Esophagus squamous epithelium (tissue), 5 donors: ENCODE results near the gene WBP1. TPM values are rescaled to one million over a fixed set of nuclear protein-coding genes. Genes with fewer than 3 reads are reported as not detected.
A peak's percentile ranks its signal among the peaks of the same experiment; 100 is the strongest.

Experiments used
- DNase-seq: peaks from one replicate; lab custom pipeline; 2025; lab: John Stamatoyannopoulos, UW
- H3K27ac ChIP-seq, 4 donors: fragments of 200-600 bp; sonication (generic); one replicate each; pipeline ENCODE4 v1.5.1; 2016 to 2019; ENCODE audit warnings: mild to moderate bottlenecking in 1 of 4
- H3K27me3 ChIP-seq, 4 donors: fragments of 200-600 bp; sonication (generic); 1 replicate in 3 of 4; 2 replicates in 1 of 4; pipeline versions ENCODE4 v1.5.1 to v1.6.0; 2017 to 2021; ENCODE audit warnings: antibody characterized with exemption in 1 of 4
- H3K36me3 ChIP-seq, 3 donors: fragments of 200-600 bp; sonication (generic); one replicate each; pipeline ENCODE4 v1.5.1; 2016 to 2019
- H3K4me1 ChIP-seq, 3 donors: fragments of 200-600 bp; sonication (generic); one replicate each; pipeline ENCODE4 v1.5.1; 2017 to 2019
- H3K4me3 ChIP-seq, 4 donors: fragments of 200-600 bp; sonication (generic); 1 replicate in 3 of 4; 2 replicates in 1 of 4; pipeline ENCODE4 v1.5.1; 2016 to 2019; ENCODE audit warnings: mild to moderate bottlenecking in 2 of 4, moderate library complexity in 1 of 4
- H3K9me3 ChIP-seq, 3 donors: fragments of 200-600 bp; sonication (generic); one replicate each; pipeline ENCODE4 v1.5.1; 2016 to 2019
- CTCF ChIP-seq, 6 experiments: fragments of 450-650 bp in 4 of 6; fragments of 200-600 bp in 2 of 6; sonication (generic) in 2 of 6; IDR thresholded peaks; one replicate each; pipeline ENCODE4 v1.5.1; 2016 to 2019; ENCODE audit warnings: antibody characterized with exemption in 6 of 6, mild to moderate bottlenecking in 4 of 6, moderate library complexity in 4 of 6
- POLR2A ChIP-seq, 4 donors: fragments of 450-650 bp; IDR thresholded peaks; one replicate each; pipeline ENCODE4 v1.6.1; 2017; ENCODE audit warnings: antibody characterized with exemption in 4 of 4, mild to moderate bottlenecking in 4 of 4, moderate library complexity in 3 of 4
- WGBS, 2 donors: methylation state at CpG; one replicate each; pipeline ENCODE4 v1.1.5; 2018; 5-methylcytosine and 5-hydroxymethylcytosine counted together
- intact Hi-C: fragments of 100-400 bp; cut with DNase I; formaldehyde crosslinking; loops from one replicate; pipeline ENCODE4 v1.15.0; 2022
- total RNA-seq, 4 donors: library from RNA; depleted of rRNA; stranded (reverse); fragments of >200 nt; gene quantifications; one replicate each; pipeline ENCODE4 v1.1.0, GENCODE V29; 2016
- donor health status: DM: yes; HTN: yes; CAD: no.

WBP1 gene
- total RNA-seq, 4 donors from 2014 or later: 14.2 to 34.1 (median 25.3) TPM

DNA sequence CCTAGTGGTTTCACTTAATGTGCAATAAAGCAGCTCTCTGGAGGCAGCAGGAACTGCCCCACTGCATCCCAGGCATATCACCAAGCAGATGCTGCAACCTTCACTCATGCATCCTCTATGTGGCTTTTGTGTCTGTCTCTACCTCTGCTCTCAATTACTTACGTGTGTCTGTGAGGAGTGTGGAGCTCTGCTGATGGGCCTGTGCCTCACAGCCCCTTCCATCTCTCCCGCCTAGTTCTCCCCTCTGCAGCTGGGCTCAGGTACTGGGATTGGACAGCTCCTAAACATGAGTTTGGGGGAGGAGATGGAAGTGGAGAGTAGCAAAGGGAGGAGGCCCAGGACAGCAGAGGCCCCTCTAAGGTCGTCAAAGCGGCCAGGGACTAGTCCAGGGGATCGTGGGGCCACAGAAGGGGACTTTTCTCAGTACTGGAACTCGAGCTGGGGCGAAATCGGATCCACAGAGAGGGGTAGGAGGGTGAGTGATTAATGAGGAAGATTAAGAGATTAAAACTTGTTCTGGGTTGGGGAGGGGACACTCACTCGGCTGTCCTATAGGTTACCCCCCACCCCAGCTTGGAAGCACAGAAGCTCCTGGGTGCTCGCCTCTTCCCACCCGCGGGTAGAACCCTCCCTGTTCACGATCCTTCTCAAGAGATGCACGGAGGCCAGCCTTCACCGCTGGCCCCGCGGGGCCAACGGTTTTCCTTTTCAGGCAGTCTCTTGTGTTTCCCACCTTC lies 43.3 kb downstream of the WBP1 start:
- peaks cover 7 to 74% (median 20%) of the 10 kb centered on the region in 4 donors for H3K27me3 ChIP-seq
- H3K4me1 ChIP-seq: peaks cover 47 to 77% (median 48%) of the 10 kb centered on the region in 3 donors
- no peak for TF ChIP-seq POLR2A (IDR thresholded peaks at IDR 0.05)
- TF ChIP-seq CTCF (IDR thresholded peaks at IDR 0.05): no peak
- DNase-seq: no peak
- intact Hi-C loops: no loop called here
- 69 to 87% methylated on average over 15 to 18 of the region's 18 CpGs for WGBS, 2 donors
- peak overlapping the region in 1 of 4 donors; percentile 73 for H3K4me3 ChIP-seq
- peaks cover 0 to 23% (median 9%) of the 10 kb centered on the region in 3 donors for H3K36me3 ChIP-seq
- no peaks in the 10 kb centered on the region for H3K9me3 ChIP-seq
- no peak overlapping the region for H3K27ac ChIP-seq

- peaks cover 7 to 66% (median 20%) of the 10 kb centered on the region in 4 donors for H3K27me3 ChIP-seq
- H3K27ac ChIP-seq: peak overlapping the region; percentile 9 to 81 (median 76)
- H3K4me3 ChIP-seq: peak overlapping the region; percentile 30 to 73 (median 61)
- intact Hi-C loops: no loop called here
- TF ChIP-seq CTCF (IDR thresholded peaks at IDR 0.05): no peak
- no peak for TF ChIP-seq POLR2A (IDR thresholded peaks at IDR 0.05)
- 22 to 45% methylated on average over 6 to 31 of the region's 32 CpGs for WGBS, 2 donors
- H3K36me3 ChIP-seq: peaks cover 0 to 23% (median 9%) of the 10 kb centered on the region in 3 donors
- no peak for DNase-seq
- H3K9me3 ChIP-seq: no peaks in the 10 kb centered on the region
- peaks cover 52 to 81% (median 52%) of the 10 kb centered on the region in 3 donors for H3K4me1 ChIP-seq
These were observed 44.0 kb downstream of the WBP1 start for GRCh38 chr2:74502147-74502719.

- H3K27ac ChIP-seq: peak overlapping the region; percentile 9 to 81 (median 76)
- intact Hi-C loops: no loop called here
- no peaks in the 10 kb centered on the region for H3K9me3 ChIP-seq
- H3K36me3 ChIP-seq: peaks cover 0 to 23% (median 9%) of the 10 kb centered on the region in 3 donors
- DNase-seq: peak; percentile 15
- peaks cover 45 to 76% (median 50%) of the 10 kb centered on the region in 3 donors for H3K4me1 ChIP-seq
- H3K4me3 ChIP-seq: peak overlapping the region; percentile 30 to 73 (median 61)
- peak in 1 of 4 donors; percentile 69 for TF ChIP-seq POLR2A (IDR thresholded peaks at IDR 0.05)
- TF ChIP-seq CTCF (IDR thresholded peaks at IDR 0.05): peak in 2 of 6 experiments; percentile 5 to 22
- peaks cover 7 to 60% (median 16%) of the 10 kb centered on the region in 4 donors for H3K27me3 ChIP-seq
- 2 to 11% methylated on average over 9 to 11 of the region's 67 CpGs for WGBS, 2 donors
These were observed 44.7 kb downstream of the WBP1 start for GRCh38 chr2:74502720-74503505.

DNA sequence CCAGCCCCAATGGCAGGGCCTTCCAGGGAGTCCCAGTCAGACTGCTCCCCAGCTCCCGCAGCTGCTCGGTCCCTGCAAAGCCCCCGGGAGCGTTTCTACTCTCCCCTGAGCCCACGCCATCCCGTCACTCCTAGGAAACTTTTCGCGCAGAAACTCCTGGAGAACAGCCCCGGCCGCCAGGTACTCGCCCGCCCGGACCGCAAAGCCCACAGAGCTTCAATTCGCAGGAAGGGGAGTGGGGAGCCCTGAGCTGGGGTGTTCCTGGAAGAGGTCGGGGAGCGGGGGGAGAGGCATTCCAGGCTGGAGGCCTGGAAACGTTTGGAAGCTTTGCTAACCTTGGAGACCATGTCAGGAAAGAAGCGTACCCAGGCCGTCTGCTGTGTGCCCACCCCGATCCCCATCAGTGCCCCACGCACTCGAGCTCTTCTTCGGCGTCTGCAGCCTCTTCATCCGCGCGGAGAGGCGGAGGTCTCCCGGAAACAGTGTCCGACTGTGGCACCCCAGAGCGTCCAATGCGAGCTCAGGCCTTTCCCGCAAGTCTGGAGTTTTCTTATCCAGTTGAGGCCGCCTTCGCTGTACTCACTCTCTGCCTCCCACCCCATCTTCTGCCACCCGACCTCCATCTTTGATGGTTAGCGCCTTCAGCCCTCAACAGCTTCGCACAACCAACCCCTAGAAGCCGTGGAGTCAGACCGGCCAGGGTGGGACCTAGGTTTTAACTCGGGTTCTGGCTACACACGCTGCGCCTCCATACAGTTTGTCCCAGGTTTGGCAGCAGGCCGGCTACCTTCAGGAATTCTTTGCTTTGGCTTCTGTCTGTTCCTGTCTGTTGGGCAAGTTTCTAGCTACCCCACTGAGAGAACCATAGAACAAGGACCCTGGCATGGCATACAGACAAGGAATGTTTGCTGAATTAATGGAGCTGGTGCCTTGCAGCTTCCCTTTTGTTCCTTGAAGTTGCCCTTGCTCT lies 45.6 kb downstream of the WBP1 start:
- Histone ChIP-seq H3K27ac (peak overlapping the region; percentile 9 to 81 (median 76)), H3K9me3 (no peaks in the 10 kb centered on the region), H3K27me3 (peaks cover 7 to 58% (median 11%) of the 10 kb centered on the region in 4 donors), H3K4me3 (peak overlapping the region; percentile 30 to 73 (median 61)), H3K4me1 (peaks cover 41 to 74% (median 47%) of the 10 kb centered on the region in 3 donors), H3K36me3 (peaks cover 0 to 23% (median 9%) of the 10 kb centered on the region in 3 donors)
- intact Hi-C loops: no loop called here
- DNase-seq: no peak
- TF ChIP-seq POLR2A (IDR thresholded peaks at IDR 0.05) (no peak), CTCF (IDR thresholded peaks at IDR 0.05) (no peak)
- WGBS, 2 donors: 78 to 86% methylated on average over 19 to 26 of the region's 45 CpGs
